ENCODE data around the gene SYCN.

SYCN gene

DNA sequence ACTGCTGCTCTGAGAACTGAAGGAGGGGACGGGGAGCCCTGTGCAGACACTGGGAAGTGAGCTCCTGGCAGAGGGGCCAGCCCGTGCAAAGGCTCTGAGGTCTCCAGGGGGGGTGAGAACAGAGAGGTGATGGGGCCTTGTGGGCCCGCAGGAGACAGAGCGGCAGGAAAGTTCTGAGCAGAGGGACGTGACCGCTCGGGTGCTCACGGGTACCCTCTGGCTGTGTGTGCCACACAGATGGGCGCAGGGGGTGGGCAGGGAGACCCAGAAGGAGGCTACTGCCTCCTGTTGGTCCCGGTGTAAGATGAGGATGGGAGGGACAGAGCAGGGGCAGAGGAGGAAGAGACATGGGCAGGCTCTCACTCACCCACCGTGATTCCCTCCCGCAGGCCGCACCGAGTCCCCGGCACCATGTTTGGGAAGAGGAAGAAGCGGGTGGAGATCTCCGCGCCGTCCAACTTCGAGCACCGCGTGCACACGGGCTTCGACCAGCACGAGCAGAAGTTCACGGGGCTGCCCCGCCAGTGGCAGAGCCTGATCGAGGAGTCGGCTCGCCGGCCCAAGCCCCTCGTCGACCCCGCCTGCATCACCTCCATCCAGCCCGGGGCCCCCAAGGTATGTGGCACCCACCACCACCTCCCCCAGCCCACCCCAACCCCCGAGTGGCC lies 34.8 kb downstream of the SYCN start:
- DNase-seq, result no peak

DNA sequence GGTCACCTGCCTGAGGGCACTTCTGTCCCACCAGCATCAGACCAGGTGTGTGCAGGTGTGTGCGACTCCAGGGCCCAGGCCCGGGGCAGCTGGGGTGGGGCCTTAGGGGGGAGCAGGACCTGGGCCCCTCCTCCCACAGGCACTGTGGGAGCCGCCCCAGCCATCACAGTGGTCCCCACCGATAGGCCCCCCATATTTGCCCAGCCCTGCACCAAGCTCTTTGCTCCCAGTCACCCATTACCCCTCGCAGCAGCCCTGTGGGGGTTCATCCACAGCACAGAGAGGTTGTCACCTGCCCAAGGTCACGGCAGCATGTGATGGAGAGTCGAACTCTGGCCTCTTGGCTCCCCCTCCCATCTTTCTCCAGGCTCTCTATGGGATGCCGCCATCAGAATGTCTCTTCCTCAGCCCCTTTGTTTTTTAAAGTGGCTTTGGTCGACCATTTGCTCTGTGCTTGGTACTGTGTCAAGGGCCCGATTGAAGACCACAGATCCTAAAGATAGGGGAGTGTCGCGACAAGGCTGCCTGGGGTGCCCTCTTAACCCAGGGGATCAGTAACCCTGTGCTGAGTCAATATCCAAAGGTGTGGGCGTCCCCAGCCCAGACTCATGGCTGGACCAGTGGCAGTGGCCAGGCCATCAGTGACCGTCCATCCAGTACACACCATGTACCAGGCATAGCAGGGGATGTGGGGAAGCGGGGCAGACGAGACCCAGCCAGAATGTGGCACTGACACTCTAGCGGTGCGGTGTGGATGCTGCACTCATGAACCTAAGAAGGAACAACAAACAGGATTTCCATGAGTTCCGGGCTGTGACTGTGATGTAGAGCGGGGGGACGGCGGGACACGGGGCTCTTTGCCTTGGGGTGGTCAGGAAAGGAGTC lies 35.6 kb downstream of the SYCN start:
- no peak for DNase-seq

DNA sequence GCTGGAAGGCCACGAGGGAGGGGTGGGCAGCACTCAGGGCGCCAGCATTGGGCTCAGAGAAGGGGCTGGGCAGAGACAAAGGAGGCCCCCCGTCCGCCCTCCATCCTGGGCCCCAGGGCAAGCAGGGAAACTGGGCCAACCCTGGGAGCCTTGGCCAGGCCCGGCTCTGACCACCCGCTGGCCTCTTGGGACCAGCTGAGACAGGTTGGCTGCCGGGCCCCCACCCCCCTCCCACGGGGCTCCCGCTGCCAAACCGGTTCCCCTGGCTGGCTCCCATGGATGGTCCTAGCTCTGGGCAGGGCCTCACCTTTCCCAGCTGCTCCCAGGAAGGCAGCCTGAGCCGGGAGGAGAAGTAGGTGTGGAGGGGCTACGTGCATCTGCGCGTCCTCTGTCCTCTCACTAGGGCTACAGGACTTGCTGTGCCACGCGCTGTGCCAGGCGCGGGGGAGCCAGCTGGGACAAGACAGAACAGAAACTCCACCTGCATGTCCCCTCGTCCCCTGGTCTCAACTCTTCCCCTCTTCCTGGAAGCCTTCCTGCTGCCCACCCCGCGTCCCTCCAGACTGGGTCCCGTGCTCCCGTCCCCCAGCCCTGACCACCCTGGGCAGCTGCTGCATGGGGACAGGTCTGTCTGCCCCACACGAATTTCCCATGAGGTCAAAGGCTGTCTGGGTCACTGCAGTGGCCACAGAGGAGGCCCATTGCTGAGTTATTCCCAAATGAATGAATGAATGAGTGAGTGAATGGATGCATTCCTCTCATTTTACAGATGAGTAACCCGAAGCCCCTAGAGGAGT lies 36.4 kb downstream of the SYCN start:
- peak; percentile 87 for DNase-seq

GRCh38 chr19:39166571-39167391 lies 37.3 kb downstream of the SYCN start:
- peak; percentile 65 for DNase-seq

- DNase-seq, result no peak
These were observed 38.2 kb downstream of the SYCN start for GRCh38 chr19:39165857-39166256.

GRCh38 chr19:39164289-39164688 lies 39.8 kb downstream of the SYCN start:
- DNase-seq, result no peak

- no peak for DNase-seq
These were observed 40.4 kb downstream of the SYCN start for GRCh38 chr19:39163621-39164020.

DNA sequence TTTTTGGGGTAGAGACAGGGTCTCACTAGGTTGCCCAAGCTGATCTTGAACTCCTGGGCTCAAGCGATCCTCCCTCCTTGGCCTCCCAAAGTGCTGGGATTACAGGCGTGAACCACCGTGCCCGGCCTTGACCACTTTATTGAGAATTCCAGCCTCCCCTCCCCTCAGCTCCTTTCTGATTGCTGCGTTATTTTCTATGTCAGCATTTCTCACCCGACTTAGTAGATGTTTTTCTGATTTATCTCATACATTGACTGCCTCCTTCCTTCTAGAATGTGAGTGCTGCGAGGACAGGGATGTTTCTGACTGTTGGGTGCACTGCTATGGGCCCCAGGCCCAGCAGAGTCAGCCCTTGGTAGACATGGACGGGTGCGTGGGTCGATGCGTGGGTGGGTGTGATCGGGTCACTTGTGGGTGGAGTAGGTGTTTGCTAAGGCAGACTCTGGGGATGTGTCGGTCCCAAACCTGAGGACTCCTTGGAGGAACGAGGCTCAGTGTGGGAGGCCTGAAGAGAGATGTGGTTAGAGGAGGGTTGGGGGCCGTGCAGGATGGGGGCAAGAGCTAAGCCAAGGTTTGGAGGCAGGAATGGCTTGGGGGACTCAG lies 41.5 kb downstream of the SYCN start:
- no peak for DNase-seq

DNA sequence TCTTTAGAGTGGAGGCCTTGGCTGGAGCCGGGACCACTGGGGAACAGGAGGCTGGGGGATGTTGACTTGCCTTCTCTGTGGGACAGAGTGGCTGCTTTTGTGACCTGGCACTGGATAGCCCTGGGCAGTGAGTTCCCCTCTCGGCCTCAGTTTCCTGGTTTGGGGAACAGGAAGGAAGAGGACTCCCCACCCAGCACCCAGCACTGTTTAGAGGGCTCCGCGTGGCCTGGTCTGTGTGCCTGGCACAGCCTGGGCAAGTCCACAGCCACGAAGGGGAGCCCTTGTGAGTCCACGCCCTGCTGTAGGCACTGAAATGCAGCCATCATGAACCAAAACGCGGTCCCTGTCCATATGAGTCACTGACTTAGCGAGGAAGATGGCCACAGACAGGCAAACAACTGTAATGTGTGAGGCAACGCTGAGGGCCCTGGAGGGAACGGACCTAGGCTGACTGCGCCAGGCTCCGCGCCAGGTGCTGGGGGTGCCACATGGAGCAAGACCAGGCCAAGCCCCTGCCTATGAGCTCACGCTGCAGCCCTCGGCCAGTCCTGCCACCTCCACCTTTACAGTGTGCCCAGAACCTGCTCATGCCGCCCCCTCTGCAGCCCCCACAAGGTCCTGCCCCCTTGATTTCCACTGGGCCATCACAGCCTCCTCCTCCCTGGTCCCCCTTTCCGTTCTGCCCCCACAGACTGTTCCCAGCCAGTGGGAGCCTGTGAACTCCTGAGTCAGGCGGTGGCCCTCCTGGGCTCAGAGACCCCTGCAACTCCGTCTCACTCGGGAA lies 43.0 kb downstream of the SYCN start:
- no peak for DNase-seq

DNA sequence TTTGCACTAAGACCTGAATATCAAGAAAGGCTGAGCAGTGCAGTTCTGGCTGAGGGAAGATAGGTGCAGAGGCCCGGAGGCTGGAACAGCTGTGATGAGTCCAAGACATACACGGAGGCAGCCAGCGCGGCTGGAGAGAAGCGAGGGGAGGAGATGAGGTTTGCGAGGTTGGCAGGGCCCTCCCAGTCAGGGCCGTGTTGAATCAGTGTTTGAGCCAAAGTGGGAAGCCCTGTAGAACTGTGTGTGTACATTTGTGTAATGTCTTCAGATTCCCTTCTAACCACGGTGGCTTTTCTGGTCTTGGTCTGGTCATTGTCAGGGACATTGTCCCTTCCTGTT lies 43.6 kb downstream of the SYCN start:
- no peak for DNase-seq

GRCh38 chr19:39158646-39159260 lies 45.3 kb downstream of the SYCN start:
- no peak for DNase-seq

- DNase-seq, result no peak
These were observed 46.1 kb downstream of the SYCN start for GRCh38 chr19:39157997-39158389.

GRCh38 chr19:39157275-39157996 lies 46.6 kb downstream of the SYCN start:
- DNase-seq, result no peak

- peak; percentile 65 for DNase-seq
These were observed 47.5 kb downstream of the SYCN start for GRCh38 chr19:39156326-39157230.

DNA sequence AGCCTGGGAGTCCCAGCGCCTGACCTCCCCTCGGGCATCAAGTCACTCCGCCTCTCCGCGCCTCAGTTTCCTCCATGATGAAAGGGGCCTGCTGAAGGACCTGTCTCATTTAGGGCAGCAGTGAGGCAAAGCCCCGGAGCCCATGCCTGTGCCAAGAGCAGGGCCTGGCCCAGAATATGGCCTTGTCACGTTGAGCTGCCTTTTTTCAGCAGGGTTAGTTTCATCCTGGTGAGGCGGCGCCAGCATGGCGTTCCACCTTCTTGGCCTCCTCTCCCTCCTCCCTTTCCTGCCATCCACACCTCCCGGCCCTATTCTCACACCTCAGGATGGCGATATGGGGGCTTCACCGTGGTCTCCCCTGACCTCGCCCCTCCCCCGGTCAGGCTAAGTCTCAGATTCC lies 48.3 kb downstream of the SYCN start:
- no peak for DNase-seq

DNA sequence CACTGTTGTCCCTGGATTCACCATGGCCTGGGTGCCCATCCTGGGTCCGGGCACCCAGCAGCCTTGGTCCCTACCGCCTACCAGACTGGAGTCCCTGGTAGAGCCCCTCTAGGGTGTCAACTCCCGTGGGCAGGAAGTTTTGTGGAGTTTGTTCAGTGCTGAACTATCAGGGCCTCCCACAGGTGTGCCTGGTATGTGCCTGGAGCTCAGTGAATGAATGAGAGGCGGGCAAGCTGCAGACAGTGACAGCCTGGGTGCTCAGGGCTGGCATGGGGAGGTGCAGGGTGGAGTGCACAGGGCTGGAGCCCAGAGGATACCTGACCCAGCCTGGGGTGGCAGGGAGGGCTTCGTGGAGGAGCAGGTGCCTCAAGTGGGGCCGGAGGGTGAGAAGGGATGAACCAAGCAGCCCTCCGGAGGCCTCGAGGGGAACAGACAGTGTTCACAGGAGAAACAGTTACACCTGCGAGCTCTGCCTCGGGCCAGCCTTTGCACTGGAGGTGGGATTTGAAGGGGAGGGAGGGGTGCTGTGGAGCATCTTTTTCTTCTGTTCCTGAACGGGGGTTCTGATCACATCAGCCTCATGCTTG lies 48.9 kb downstream of the SYCN start:
- DNase-seq, result no peak

DNA sequence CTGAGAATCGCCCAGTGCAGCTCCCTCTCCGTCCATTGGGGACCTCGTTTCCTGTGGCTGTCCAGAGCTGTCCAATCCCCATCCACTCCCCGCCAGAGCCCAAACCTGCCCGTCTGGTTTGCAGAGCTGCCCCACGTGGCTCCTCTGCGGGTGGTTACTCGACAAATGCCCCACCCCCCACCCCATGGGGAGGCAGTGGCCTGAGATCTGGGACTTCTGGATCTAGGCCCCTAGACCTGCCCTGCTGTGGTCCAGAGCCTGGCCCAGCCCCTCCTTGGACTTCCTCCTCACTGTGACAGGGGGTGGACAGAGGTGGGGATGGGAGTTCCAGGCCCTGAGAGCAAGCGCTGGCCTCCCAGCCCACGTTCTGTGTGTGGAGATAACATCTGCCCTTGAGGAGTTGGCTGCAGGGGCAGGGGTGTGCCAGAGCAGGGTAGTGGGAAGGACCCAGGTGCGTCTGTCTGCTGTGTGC lies 49.4 kb downstream of the SYCN start:
- DNase-seq, result peak; percentile 93

- DNase-seq, result no peak
These were observed 49.9 kb downstream of the SYCN start for GRCh38 chr19:39154100-39154628.
